ENCODE results near the gene YY1.

DNA sequence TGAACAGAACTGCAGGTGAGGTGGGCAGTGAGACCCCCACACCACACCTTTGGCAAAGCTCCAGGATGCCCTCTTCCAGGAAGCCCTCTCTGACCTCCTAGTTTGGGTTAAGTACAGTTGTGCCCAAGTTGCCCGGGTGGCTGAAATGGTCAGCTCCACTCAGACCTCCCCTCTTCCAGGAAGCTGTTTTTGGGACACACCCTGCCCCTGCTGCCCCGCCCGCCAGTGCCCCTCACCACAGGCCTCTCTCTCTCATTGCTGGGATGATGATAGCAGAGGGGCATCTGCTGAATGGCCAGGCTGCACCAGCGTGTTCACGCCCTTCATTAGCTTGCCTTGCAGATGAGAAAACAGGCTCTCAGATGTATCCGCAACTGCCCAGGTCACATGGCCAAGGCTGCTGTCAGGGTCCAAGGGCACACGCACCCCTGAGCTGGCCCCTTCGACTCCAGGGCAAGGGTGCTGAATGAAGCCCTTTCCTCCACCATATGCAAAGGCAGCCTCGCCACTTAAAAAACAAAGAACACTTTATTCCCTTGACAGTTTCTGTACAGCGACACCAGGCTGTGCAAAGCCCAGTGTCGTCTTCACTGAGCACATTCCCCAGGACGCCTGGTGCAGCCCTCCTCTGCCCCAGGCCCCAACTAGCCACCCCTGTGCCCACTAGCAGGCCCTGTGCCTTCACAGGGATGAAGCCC lies 51.8 kb downstream of the YY1 start:
- TF ChIP-seq, protein P1, sequence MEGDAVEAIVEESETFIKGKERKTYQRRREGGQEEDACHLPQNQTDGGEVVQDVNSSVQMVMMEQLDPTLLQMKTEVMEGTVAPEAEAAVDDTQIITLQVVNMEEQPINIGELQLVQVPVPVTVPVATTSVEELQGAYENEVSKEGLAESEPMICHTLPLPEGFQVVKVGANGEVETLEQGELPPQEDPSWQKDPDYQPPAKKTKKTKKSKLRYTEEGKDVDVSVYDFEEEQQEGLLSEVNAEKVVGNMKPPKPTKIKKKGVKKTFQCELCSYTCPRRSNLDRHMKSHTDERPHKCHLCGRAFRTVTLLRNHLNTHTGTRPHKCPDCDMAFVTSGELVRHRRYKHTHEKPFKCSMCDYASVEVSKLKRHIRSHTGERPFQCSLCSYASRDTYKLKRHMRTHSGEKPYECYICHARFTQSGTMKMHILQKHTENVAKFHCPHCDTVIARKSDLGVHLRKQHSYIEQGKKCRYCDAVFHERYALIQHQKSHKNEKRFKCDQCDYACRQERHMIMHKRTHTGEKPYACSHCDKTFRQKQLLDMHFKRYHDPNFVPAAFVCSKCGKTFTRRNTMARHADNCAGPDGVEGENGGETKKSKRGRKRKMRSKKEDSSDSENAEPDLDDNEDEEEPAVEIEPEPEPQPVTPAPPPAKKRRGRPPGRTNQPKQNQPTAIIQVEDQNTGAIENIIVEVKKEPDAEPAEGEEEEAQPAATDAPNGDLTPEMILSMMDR (IDR thresholded peaks at IDR 0.05) = no peak
- TF ChIP-seq EP300 (IDR thresholded peaks at IDR 0.05) (no peak), POLR2AphosphoS5 (IDR thresholded peaks at IDR 0.05) (no peak)

Measured in upper lobe of left lung (tissue), 4 donors.